Esophagus muscularis mucosa (tissue), 4 donors: ENCODE data around the gene SLC29A4. TPM values are rescaled to one million over a fixed set of nuclear protein-coding genes. Genes with fewer than 3 reads are reported as not detected.

Experiments used
- DNase-seq: peaks from one replicate; pipeline ENCODE4 v3.0.0-alpha.2; 2017; ENCODE audit errors: extremely low spot score
- H3K27ac ChIP-seq, 4 donors: fragments of 200-600 bp; sonication (generic); replicated peaks in 1 of 4; 1 replicate in 3 of 4; 2 replicates in 1 of 4; pipeline ENCODE4 v1.5.1; 2016 to 2019; ENCODE audit warnings: mild to moderate bottlenecking in 1 of 4
- H3K27me3 ChIP-seq, 4 donors: fragments of 200-600 bp; sonication (generic); one replicate each; pipeline versions ENCODE4 v1.5.1 to v1.6.0; 2016 to 2019
- H3K36me3 ChIP-seq, 4 donors: fragments of 200-600 bp; sonication (generic); one replicate each; pipeline ENCODE4 v1.5.1; 2016 to 2019
- H3K4me1 ChIP-seq, 4 donors: fragments of 200-600 bp; sonication (generic); one replicate each; pipeline ENCODE4 v1.5.1; 2016 to 2019
- H3K4me3 ChIP-seq, 4 donors: fragments of 200-600 bp; sonication (generic); 1 replicate in 2 of 4; 2 replicates in 2 of 4; pipeline ENCODE4 v1.5.1; 2016 to 2019; ENCODE audit warnings: mild to moderate bottlenecking in 4 of 4, moderate library complexity in 1 of 4
- H3K9me3 ChIP-seq, 4 donors: fragments of 200-600 bp; sonication (generic); 1 replicate in 3 of 4; 2 replicates in 1 of 4; pipeline ENCODE4 v1.5.1; 2016 to 2019
- CTCF ChIP-seq, 3 experiments: fragments of 200-600 bp in 2 of 3; fragments of 450-650 bp in 1 of 3; sonication (generic) in 2 of 3; IDR thresholded peaks; one replicate each; pipeline ENCODE4 v1.5.1; 2017 to 2019; ENCODE audit warnings: antibody characterized with exemption in 3 of 3, mild to moderate bottlenecking in 2 of 3, moderate library complexity in 1 of 3
- EP300 ChIP-seq: sonication (generic); formaldehyde crosslinking; IDR thresholded peaks from one replicate; pipeline ENCODE4 v1.6.1; 2017; ENCODE audit warnings: antibody characterized with exemption
- POLR2A ChIP-seq: fragments of 450-650 bp; IDR thresholded peaks from one replicate; pipeline ENCODE4 v1.6.1; 2017; ENCODE audit warnings: antibody characterized with exemption, moderate library complexity, mild to moderate bottlenecking, low read depth
- POLR2AphosphoS5 ChIP-seq, 2 donors: sonication (generic); formaldehyde crosslinking; IDR thresholded peaks; one replicate each; pipeline ENCODE4 v1.6.1; 2017; ENCODE audit warnings: antibody characterized with exemption in 2 of 2
- WGBS: methylation state at CpG from one replicate; pipeline ENCODE4 v1.1.5; 2018; 5-methylcytosine and 5-hydroxymethylcytosine counted together
- intact Hi-C: fragments of 100-400 bp; cut with DNase I; formaldehyde crosslinking; loops from one replicate; pipeline ENCODE4 v1.15.1; 2023
- total RNA-seq, 4 donors: library from RNA; depleted of rRNA; stranded (reverse); fragments of >200 nt; gene quantifications; one replicate each; pipeline versions ENCODE4 v1.1.0 to v1.2.1, GENCODE V29; 2016

Gene SLC29A4
- total RNA-seq, 4 donors from 2014 or later: 2.5 to 6.3 (median 4.1) TPM

GRCh38 chr7:5295039-5296014, 12.6 kb downstream of the SLC29A4 start:
- H3K27me3 ChIP-seq: peaks cover 0 to 31% (median 0%) of the 10 kb centered on the region in 4 donors
- no peaks in the 10 kb centered on the region for H3K36me3 ChIP-seq
- no peak overlapping the region for H3K27ac ChIP-seq
- no peak overlapping the region for H3K4me3 ChIP-seq
- DNase-seq: no peak
- H3K9me3 ChIP-seq: no peaks in the 10 kb centered on the region
- no peak for TF ChIP-seq POLR2A
- no peak for TF ChIP-seq EP300
- no peak for TF ChIP-seq CTCF (IDR thresholded peaks at IDR 0.05)
- H3K4me1 ChIP-seq: peaks cover 0 to 8% (median 7%) of the 10 kb centered on the region in 4 donors
- intact Hi-C loops: no loop called here
- WGBS: 91% methylated on average over 7 of the region's 33 CpGs

GRCh38 chr7:5296015-5296610, 13.4 kb downstream of the SLC29A4 start:
- Histone ChIP-seq H3K4me1 (peaks cover 0 to 8% (median 7%) of the 10 kb centered on the region in 4 donors), H3K9me3 (no peaks in the 10 kb centered on the region), H3K4me3 (no peak overlapping the region), H3K27ac (no peak overlapping the region), H3K36me3 (no peaks in the 10 kb centered on the region), H3K27me3 (peaks cover 0 to 31% (median 0%) of the 10 kb centered on the region in 4 donors)
- DNase-seq: no peak
- intact Hi-C loops: no loop called here
- WGBS: 47% methylated on average over 21 of the region's 29 CpGs
- TF ChIP-seq EP300 (no peak), CTCF (IDR thresholded peaks at IDR 0.05) (no peak), POLR2AphosphoS5 (IDR thresholded peaks at IDR 0.05) (no peak), POLR2A (no peak)

- 8% methylated on average over 20 of the region's 48 CpGs for WGBS
- no peak for DNase-seq
- Histone ChIP-seq H3K4me1 (peaks cover 0 to 8% (median 7%) of the 10 kb centered on the region in 4 donors), H3K27me3 (peaks cover 0 to 31% (median 0%) of the 10 kb centered on the region in 4 donors), H3K27ac (no peak overlapping the region), H3K4me3 (peak overlapping the region in 2 of 4 donors; percentile 16 to 22), H3K9me3 (no peaks in the 10 kb centered on the region), H3K36me3 (no peaks in the 10 kb centered on the region)
- TF ChIP-seq POLR2AphosphoS5 (IDR thresholded peaks at IDR 0.05) (no peak), POLR2A (no peak), EP300 (no peak), CTCF (IDR thresholded peaks at IDR 0.05) (no peak)
- intact Hi-C loops: no loop called here
Observed at GRCh38 chr7:5296611-5297226, 14.0 kb downstream of the SLC29A4 start.

- H3K4me3 ChIP-seq: no peak overlapping the region
- intact Hi-C loops: no loop called here
- no peak for DNase-seq
- H3K4me1 ChIP-seq: peaks cover 0 to 8% (median 7%) of the 10 kb centered on the region in 4 donors
- peaks cover 0 to 31% (median 0%) of the 10 kb centered on the region in 4 donors for H3K27me3 ChIP-seq
- H3K9me3 ChIP-seq: no peaks in the 10 kb centered on the region
- 91% methylated on average over 7 of the region's 24 CpGs for WGBS
- no peak overlapping the region for H3K27ac ChIP-seq
- TF ChIP-seq EP300: no peak
- TF ChIP-seq POLR2A: no peak
- TF ChIP-seq CTCF (IDR thresholded peaks at IDR 0.05): no peak
- TF ChIP-seq POLR2AphosphoS5 (IDR thresholded peaks at IDR 0.05): no peak
- H3K36me3 ChIP-seq: no peaks in the 10 kb centered on the region
Observed at GRCh38 chr7:5300366-5300765, 17.6 kb downstream of the SLC29A4 start.
